ENCODE measurements around the gene C8G. TPM values are rescaled to one million over a fixed set of nuclear protein-coding genes. Genes with fewer than 3 reads are reported as not detected.

C8G gene
- polyA plus RNA-seq, 4 donors, result 0.51 to 1.2 (median 1.0) TPM

DNA sequence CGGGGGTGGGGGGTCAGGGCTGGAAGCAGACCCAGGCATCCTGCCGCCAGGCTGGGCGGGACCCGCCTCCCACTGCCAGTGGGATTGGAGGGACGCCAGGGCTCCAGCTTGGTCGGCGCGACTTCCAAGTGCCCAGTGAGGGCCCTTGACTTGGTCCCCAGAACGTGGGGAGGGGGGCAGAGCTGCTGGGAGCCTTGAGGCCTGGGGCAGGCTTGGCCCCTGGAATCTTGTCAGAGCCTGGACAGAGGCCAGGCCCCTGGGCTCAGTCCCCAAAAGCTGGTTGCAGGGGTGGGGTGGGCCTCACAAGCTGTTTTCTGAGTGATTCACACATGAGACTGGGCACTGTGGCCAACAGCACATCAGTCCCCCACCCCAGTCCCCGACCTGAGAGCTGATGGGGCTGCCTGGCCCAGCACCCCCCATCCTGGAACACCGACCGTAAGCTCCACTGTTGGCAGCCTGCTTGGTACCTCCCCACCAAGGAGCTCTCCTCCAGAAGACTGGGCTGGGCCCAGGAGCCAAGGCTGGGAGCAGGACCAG is 50.8 kb downstream of the C8G start:
- DNase-seq (ENCODE audit: low read depth in 4 of 4, low spot score in 2 of 4), result no peak

Other genes with a start within 250 kb of the C8G start
- 10 to 100 TPM; 28.5 to 47.3 (median 40.1) TPM for gene DIPK1B, start 232.7 kb upstream of the C8G start, polyA plus RNA-seq (ENCODE audit: insufficient read length in 4 of 4)
- gene LCN10, start 202.3 kb upstream of the C8G start, polyA plus RNA-seq (ENCODE audit: insufficient read length in 4 of 4), result 1 to 10 TPM in 3 of 4 donors, under 1 TPM in 1; 0.47 to 2.0 (median 1.4) TPM
- gene LCN6, start 196.7 kb upstream of the C8G start, polyA plus RNA-seq (ENCODE audit: insufficient read length in 4 of 4), result not detected
- gene LCN8, start 187.0 kb upstream of the C8G start, polyA plus RNA-seq (ENCODE audit: insufficient read length in 4 of 4), result under 1 TPM in 3 of 4 donors, not detected in 1; 0.25 to 0.55 (median 0.49) TPM
- under 1 TPM; 0.07 to 0.17 (median 0.12) TPM for gene LCN15, start 180.7 kb upstream of the C8G start, polyA plus RNA-seq (ENCODE audit: insufficient read length in 4 of 4)
- gene TMEM141, start 153.9 kb upstream of the C8G start, polyA plus RNA-seq (ENCODE audit: insufficient read length in 4 of 4), result 100 to 1,000 TPM in 1 of 4 donors, 10 to 100 TPM in 3; 68.8 to 101 (median 78.3) TPM
- 1 to 10 TPM; 3.7 to 7.7 (median 5.4) TPM for gene CCDC183, start 148.9 kb upstream of the C8G start, polyA plus RNA-seq (ENCODE audit: insufficient read length in 4 of 4)
- gene RABL6, start 137.3 kb upstream of the C8G start, polyA plus RNA-seq (ENCODE audit: insufficient read length in 4 of 4), result 10 to 100 TPM; 55.1 to 83.6 (median 75.9) TPM
- 1 to 10 TPM in 3 of 4 donors, under 1 TPM in 1; 0.68 to 1.8 (median 1.3) TPM for gene AJM1, start 102.8 kb upstream of the C8G start, polyA plus RNA-seq (ENCODE audit: insufficient read length in 4 of 4)
- gene PHPT1, start 95.8 kb upstream of the C8G start, polyA plus RNA-seq (ENCODE audit: insufficient read length in 4 of 4), result 100 to 1,000 TPM in 3 of 4 donors, 10 to 100 TPM in 1; 60.1 to 135 (median 115) TPM
- gene MAMDC4, start 92.9 kb upstream of the C8G start, polyA plus RNA-seq (ENCODE audit: insufficient read length in 4 of 4), result 10 to 100 TPM in 2 of 4 donors, 1 to 10 TPM in 2; 3.5 to 13.4 (median 8.9) TPM
- 100 to 1,000 TPM; 342 to 455 (median 391) TPM for gene EDF1, start 78.9 kb upstream of the C8G start, polyA plus RNA-seq (ENCODE audit: insufficient read length in 4 of 4)
- gene TRAF2, start 58.7 kb upstream of the C8G start, polyA plus RNA-seq (ENCODE audit: insufficient read length in 4 of 4), result 10 to 100 TPM; 11.2 to 17.9 (median 14.8) TPM
- 10 to 100 TPM; 37.8 to 69.9 (median 60.6) TPM for gene FBXW5, start 505 bp upstream of the C8G start, polyA plus RNA-seq (ENCODE audit: insufficient read length in 4 of 4)
- gene LCN12, start 7.0 kb downstream of the C8G start, polyA plus RNA-seq (ENCODE audit: insufficient read length in 4 of 4), result 10 to 100 TPM; 15.7 to 53.5 (median 30.7) TPM
- gene PTGDS, start 32.3 kb downstream of the C8G start, polyA plus RNA-seq (ENCODE audit: insufficient read length in 4 of 4), result 10 to 100 TPM; 34.0 to 80.6 (median 34.4) TPM
- gene LCNL1, start 37.8 kb downstream of the C8G start, polyA plus RNA-seq (ENCODE audit: insufficient read length in 4 of 4), result under 1 TPM in 3 of 4 donors, not detected in 1; 0.08 to 0.41 (median 0.17) TPM
- 10 to 100 TPM; 22.4 to 53.2 (median 41.4) TPM for gene PAXX, start 47.2 kb downstream of the C8G start, polyA plus RNA-seq (ENCODE audit: insufficient read length in 4 of 4)
- gene CLIC3, start 51.3 kb downstream of the C8G start, polyA plus RNA-seq (ENCODE audit: insufficient read length in 4 of 4), result 1 to 10 TPM in 1 of 4 donors, under 1 TPM in 3; 0.49 to 1.2 (median 0.74) TPM
- gene ABCA2, start 83.0 kb downstream of the C8G start, polyA plus RNA-seq (ENCODE audit: insufficient read length in 4 of 4), result 10 to 100 TPM; 36.4 to 60.9 (median 55.4) TPM
- under 1 TPM in 2 of 4 donors, not detected in 2; 0.08 to 0.12 TPM for gene FUT7, start 86.8 kb downstream of the C8G start, polyA plus RNA-seq (ENCODE audit: insufficient read length in 4 of 4)
- gene NPDC1, start 100.9 kb downstream of the C8G start, polyA plus RNA-seq (ENCODE audit: insufficient read length in 4 of 4), result 10 to 100 TPM; 19.8 to 46.8 (median 34.4) TPM
- 1 to 10 TPM; 2.8 to 6.0 (median 5.1) TPM for gene ENTPD2, start 108.8 kb downstream of the C8G start, polyA plus RNA-seq (ENCODE audit: insufficient read length in 4 of 4)
- gene SAPCD2, start 125.3 kb downstream of the C8G start, polyA plus RNA-seq (ENCODE audit: insufficient read length in 4 of 4), result 10 to 100 TPM in 1 of 4 donors, 1 to 10 TPM in 3; 5.5 to 10.0 (median 8.6) TPM
- gene UAP1L1, start 132.3 kb downstream of the C8G start, polyA plus RNA-seq (ENCODE audit: insufficient read length in 4 of 4), result 1 to 10 TPM; 4.2 to 7.4 (median 5.9) TPM
- gene MAN1B1, start 141.7 kb downstream of the C8G start, polyA plus RNA-seq (ENCODE audit: insufficient read length in 4 of 4), result 10 to 100 TPM; 46.5 to 70.7 (median 63.1) TPM
- 10 to 100 TPM; 14.5 to 31.9 (median 25.1) TPM for gene DPP7, start 169.5 kb downstream of the C8G start, polyA plus RNA-seq (ENCODE audit: insufficient read length in 4 of 4)
- gene GRIN1, start 193.9 kb downstream of the C8G start, polyA plus RNA-seq (ENCODE audit: insufficient read length in 4 of 4), result under 1 TPM in 3 of 4 donors, not detected in 1; 0.06 to 0.60 (median 0.20) TPM
- gene LRRC26, start 224.8 kb downstream of the C8G start, polyA plus RNA-seq (ENCODE audit: insufficient read length in 4 of 4), result under 1 TPM in 3 of 4 donors, not detected in 1; 0.12 to 0.29 (median 0.17) TPM
- under 1 TPM in 1 of 4 donors, not detected in 3; 0.16 TPM for gene TMEM210, start 226.8 kb downstream of the C8G start, polyA plus RNA-seq (ENCODE audit: insufficient read length in 4 of 4)
- 10 to 100 TPM; 31.3 to 56.1 (median 44.4) TPM for gene ANAPC2, start 243.3 kb downstream of the C8G start, polyA plus RNA-seq (ENCODE audit: insufficient read length in 4 of 4)
- gene SSNA1, start 243.4 kb downstream of the C8G start, polyA plus RNA-seq (ENCODE audit: insufficient read length in 4 of 4), result 10 to 100 TPM; 44.5 to 78.1 (median 56.9) TPM

Data from left renal cortex interstitium (tissue), 4 donors.